HG02759 (cell line): ENCODE data around the gene TBCA.

Source experiments
- ATAC-seq: cut with Tn5 transposase; IDR thresholded peaks from one replicate; pipeline ENCODE4 v1.9.1; 2021; ENCODE audit warnings: mild to moderate bottlenecking, moderate library complexity; ENCODE audit not compliant: unreplicated experiment

The TBCA gene

GRCh38 chr5:77644371-77645157 is 131.6 kb downstream of the TBCA start:
- ATAC-seq = no peak

GRCh38 chr5:77643654-77644370 is 132.3 kb downstream of the TBCA start:
- no peak for ATAC-seq

- no peak for ATAC-seq
These were observed 133.1 kb downstream of the TBCA start for GRCh38 chr5:77642738-77643653.

GRCh38 chr5:77641963-77642737 is 134.0 kb downstream of the TBCA start:
- ATAC-seq = no peak

GRCh38 chr5:77641397-77641943 is 134.7 kb downstream of the TBCA start:
- no peak for ATAC-seq
